Raji (cell line): Measurements from ENCODE around the gene SNED1.

ENCODE experiments used
- POLR2A ChIP-seq: IDR thresholded peaks from 2 replicates; pipeline ENCODE4 v1.6.1; 2011; ENCODE audit warnings: low read depth, low read length, control low read depth; ENCODE audit not compliant: insufficient read depth

Gene SNED1

DNA sequence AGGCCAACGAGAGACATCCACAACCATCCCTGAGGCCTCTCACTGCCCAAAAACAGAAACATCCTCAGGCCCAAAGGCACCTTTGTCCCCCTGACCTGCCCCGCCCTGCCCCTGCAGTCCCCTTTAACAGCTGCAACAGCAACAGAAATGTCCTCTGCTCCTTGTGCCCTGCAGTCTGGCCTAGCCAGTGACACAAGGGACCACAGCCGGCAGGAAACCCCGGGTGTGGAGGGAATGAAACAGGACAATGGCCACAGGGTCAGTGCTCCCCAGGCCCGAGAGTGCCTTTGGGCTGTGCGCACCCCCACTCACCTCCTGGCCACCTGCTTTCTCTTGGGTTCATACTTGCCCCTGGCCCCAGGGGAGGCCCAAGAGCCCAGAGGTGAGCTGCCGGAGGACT is 35.6 kb downstream of the SNED1 start:
- no peak for TF ChIP-seq POLR2A

DNA sequence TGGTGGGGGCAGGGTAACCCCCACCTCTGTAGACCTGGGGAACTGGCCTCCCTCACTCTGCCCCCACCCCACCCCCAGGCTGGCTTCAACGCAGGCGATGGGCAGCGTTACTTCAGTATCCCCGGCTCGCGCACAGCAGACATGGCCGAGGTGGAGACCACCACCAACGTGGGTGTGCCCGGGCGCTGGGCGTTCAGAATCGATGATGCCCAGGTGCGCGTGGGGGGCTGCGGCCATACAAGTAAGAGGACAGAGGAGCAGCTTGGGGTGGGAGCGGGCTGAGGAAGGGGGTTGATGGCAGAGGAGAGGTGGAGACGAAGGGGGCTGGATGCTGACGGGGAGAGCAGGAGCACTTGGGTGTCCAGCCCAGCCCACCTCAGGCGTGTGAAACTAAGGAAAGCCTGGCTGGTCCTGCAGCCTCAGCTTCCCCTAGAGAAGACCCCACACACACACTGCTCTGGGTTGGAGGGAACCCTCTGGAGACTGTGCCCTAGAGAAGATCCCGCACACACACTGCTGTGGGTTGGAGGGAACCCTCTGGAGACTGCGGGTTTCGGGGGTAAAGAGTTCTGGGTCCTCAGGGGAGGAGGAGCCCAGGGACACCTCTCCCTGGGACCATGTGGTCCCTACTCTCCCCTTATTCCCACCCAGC is 36.2 kb downstream of the SNED1 start:
- no peak for TF ChIP-seq POLR2A

DNA sequence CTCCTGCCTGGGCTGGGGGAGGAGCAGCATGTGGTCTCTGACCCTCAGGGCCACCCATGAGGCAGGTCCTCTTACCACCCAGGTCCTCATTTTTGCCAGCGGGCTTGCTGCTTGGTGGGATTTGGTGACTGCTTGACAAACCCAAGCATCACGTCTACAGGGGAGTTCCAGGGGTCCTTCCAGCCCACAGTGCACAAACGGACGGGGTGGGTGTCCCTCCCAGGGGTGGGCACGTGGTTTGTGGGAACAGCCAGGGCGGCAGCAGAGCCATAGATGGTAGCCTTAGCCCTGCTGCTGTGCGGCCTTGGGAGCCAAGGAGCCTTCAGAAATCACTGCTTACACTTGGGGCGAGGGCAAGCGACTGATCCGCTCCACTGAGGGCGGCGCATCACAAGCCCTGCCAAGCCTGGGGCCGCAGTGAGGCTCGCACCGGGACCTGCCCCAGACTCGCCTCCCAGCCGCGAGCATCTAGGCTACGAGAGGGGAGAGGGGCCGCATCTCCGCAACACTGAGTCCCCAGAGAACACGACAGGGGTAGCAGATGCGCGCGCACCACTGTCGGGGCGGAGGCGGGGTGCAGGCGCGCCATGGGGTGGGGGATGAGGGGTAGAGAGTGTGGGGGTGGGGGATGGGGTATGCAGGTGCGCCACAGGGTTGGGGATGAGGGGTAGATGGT is 36.9 kb downstream of the SNED1 start:
- TF ChIP-seq POLR2A: no peak

DNA sequence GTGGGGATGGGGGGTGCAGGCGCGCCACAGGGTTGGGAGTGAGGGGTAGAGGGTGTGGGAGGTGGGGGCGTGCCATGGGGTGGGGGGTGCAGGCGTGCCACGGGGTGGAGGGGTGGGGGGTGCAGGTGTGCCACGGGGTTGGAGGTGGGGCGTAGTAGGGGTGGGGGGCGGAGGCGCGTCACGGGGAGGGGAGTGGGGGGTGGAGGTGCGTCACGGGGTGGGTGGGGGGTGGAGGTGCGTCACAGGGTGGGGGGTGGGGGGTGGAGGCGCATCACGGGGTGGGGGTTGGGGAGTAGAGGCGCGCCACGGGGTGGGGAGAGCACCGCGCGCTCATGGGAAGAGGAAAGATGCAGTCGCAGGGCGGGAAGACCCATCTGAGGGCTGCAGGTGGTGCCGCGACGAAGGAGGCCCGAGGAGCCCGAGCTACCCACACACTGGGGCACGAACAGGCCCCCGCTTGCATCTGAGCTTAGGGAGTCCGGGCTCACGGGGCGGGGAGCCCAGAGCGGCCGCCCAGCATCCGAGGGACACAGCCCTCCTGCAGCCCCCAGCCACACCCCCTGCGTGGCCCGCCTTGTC is 37.5 kb downstream of the SNED1 start:
- no peak for TF ChIP-seq POLR2A

DNA sequence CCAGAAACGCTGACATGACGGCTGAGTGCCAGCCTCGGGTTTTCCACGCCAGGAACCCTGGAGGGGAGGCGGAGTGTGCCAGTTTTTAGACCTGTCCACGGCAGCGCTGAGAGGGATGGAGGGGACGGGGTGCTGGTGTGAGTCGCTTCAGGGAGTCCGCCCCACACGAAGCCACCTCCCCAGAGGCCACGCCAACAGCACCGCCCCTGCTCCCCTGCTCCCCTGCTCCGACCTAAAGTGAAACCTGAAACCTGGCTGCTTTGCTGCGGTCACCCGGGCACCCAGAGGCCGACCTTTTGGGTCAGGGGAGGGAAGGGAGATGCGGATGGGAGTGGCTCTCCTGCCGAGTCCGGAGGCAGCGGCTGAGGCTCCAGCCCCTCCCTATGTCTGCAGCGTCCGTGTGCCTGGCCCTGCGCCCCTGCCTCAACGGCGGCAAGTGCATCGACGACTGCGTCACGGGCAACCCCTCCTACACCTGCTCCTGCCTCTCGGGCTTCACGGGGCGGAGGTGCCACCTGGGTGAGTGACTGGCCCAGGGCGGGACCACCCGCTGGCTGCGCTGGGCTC is 38.1 kb downstream of the SNED1 start:
- no peak for TF ChIP-seq POLR2A

DNA sequence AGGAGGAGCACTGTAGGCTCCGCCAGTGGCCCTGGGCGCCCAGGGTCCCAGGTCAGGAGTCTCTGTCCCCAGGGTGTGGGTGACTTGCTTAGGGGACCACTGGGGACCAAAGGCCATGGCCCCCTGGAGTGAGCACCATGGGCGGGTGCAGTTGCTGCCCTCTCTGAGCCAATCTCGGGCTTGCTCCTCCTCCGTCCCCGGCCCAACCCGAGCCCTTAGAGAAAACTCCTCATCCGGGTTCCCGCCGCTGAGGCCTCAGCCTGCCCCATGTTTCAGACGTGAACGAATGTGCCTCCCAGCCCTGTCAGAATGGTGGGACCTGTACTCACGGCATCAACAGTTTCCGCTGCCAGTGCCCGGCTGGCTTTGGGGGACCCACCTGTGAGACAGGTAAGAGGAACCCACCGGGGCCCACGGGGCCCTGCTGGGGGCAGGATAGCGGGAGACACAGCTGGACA is 38.6 kb downstream of the SNED1 start:
- no peak for TF ChIP-seq POLR2A

DNA sequence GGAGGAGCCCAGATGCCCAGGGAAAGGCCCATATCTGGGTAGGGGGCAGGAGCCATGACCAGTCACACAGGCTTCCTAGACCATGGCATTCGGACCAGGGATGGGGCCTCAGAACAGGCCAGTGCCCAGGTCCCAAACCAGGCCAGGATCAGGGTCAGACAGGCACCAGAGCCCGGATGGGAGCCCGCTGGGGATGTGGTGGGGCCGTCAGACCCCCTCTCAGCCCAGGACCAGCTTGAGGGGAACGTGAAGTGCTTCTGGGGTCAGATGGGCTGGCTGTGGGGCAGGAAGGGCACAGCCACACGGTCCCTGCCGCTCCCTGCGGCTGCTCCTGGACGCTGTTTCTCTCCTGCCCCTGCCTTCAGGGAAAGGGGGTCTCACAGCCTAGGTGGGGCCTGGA is 39.1 kb downstream of the SNED1 start:
- TF ChIP-seq POLR2A: no peak

DNA sequence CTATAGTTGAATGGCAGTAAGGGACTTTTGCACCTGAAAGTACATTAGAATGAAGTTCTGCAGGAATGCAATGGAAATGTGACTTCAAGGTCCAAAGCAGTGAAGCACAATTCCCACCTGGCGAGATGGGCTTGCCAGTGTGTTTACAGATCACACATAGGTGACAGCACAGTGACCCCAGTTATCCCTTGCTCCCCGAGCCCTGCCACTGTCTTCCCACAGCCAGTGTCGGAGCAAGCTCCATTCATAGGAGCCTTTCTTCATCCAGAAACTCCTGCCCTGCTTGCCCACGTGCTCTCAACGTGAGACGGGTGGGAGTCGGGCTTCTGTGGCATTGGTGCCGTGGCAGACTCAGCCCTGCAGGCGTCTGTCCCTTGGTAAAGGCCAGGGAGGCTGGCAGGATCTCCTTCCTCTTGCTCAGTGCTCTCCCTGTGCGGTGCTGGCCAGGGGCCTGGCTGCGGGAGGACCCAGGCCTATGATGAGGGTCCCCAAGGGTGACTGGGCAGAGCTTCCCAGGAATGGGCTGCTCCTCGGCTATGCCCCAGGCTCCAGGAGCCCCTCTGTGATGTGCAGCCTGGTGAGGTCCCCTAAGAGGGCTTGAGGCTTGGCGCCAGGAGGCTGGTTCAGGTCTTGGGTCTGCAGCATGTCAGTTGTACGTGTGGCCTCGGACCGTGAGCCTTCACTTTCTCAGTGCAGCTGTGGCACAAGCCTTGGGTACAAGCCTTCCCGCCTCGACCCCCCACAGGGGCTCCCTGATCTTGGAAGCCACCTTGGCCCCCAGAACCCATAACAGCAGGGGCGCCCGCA is 40.2 kb downstream of the SNED1 start:
- TF ChIP-seq POLR2A: no peak

DNA sequence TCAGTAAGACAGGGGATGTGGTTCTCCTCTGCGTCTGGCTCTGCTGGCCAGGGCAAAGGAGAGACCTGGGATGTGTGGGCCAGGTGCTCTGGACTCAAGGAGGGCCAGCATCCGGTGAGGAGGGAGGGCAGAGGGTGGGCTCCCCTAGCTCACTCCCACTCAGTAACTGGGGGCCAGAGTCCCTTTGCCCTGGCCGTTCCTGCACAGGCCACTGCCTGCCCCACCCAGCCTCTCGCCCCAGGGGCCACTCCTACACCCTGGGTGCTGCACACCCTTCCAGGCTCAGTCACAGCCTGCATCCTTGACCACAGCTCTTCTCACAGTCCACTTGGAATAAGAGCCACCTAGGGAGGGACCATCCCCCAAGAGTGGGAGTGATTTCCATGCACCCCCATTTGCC is 41.0 kb downstream of the SNED1 start:
- no peak for TF ChIP-seq POLR2A

DNA sequence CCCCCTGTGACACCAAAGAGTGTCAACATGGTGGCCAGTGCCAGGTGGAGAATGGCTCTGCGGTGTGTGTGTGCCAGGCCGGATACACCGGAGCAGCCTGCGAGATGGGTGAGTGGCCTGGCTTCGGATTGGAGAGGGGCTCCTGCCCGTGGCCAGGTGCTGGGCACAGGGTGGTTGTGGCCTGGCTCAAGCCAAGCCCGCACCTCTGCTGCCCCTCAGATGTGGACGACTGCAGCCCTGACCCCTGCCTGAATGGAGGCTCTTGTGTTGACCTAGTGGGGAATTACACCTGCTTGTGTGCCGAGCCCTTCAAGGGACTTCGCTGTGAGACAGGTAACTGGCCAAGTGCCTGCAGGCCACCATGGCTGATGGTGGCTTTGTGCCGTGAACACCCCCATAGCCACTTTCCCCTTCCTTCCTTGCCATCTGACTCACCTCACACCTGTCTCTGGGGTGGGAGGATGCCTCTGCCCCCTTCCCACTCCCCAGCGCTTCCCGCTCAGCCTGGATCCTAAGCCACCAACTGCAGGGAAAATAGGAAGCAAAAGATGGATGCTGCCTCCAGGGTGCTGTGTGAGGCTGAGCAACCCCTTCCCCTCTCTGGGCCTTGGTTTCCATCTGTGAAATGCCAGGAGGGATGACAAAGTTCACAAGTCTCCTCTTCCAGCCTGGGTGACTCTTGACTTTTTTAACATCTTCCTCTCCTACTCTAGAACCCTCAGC is 41.8 kb downstream of the SNED1 start:
- no peak for TF ChIP-seq POLR2A

DNA sequence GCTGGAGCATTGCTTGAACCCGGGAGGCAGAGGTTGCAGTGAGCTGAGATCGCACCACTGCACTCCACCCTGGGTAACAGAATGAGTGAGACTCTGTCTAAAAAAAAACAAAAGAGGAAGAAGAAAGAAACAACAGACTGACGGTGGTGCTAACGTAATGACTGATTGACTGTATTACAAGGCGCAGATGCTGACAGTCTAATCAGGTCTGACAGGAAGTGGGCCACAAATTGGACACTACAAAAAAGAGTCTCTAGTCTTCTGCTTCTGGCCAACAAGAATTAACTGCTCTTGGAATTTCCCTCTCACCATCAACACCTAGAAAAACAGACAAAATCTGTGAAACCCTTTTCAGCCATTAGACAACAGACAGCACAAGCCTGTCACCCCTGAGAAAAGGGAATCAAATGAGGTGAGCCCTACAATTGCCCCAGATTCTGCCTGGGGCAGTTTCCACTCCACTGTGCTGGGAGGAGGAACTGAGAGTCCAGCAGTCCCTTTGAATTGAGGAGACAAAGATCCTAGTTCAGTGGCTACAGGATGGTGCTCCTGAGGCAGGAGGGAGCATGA is 43.3 kb downstream of the SNED1 start:
- no peak for TF ChIP-seq POLR2A

DNA sequence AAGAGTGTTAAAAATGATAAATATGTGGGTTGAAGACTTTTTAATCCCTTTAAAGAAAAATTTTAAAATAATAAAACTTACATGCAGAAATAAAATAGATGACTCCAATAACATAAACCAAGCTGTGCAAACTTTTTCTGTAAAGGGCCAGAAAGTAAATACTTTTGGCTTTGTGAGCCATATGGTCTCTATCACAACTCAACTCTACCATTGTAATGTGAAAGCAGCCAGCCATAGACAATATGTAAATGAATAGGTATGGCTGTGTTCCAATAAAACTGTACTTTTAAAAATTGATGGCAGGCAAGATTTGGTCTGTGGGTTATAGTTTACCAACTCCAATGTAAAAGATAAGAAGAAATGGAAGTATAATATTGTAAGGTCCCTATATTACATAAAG is 45.2 kb downstream of the SNED1 start:
- no peak for TF ChIP-seq POLR2A

DNA sequence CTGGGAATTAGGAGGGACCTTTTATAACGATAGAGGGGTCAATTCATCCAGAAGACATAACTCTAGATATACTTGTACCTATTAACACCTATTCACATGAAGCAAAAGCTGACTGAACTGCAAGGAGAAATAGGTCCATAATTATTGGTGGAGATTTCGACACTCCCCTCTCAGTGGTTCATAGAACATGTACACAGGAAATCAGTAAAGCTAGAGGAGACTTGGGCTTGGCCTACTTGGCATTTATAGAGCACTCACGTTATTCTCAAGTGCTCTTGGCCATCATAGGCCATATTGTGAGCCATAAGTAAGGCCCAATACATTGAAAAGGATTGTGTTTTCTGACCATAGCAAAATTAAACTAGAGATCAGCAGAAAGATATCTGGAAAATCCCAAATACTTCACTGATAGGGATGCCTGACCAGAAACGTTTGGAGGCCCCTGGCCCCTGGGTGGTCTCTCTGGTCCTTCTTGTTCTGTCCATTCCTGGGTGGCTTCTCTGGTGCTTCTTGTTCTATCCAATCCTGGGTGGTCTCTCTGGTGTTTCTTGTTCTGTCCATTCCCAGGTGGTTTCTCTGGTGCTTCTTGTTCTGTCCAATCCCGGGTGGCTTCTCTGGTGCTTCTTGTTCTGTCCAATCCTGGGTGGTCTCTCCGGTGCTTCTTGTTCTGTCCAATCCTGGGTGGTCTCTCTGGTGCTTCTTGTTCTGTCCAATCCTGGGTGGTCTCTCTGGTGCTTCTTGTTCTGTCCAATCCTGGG is 49.0 kb downstream of the SNED1 start:
- no peak for TF ChIP-seq POLR2A
